Panc1 (cell line): ENCODE measurements around the gene GLIS1.

Experiments used
- CTCF ChIP-seq: fragments of 450-650 bp; IDR thresholded peaks from 2 replicates; pipeline ENCODE4 v1.5.1; 2017; ENCODE audit warnings: mild to moderate bottlenecking
- POLR2AphosphoS5 ChIP-seq: IDR thresholded peaks from 2 replicates; pipeline ENCODE4 v1.6.1; 2012; ENCODE audit warnings: mild to moderate bottlenecking, low read depth, low read length, moderate library complexity

- no peak for TF ChIP-seq CTCF
- TF ChIP-seq POLR2AphosphoS5: no peak
Observed at GRCh38 chr1:53469373-53469772, 269.6 kb downstream of the GLIS1 start.
